Stimulated activated CD4-positive, alpha-beta T cell treated with anti-CD3 and anti-CD28 coated beads, Interleukin-4, amount 100 ng/mL, for 24 hours (primary cell): ENCODE data around the gene CEP63.
A peak's percentile ranks its signal among the peaks of the same experiment; 100 is the strongest.
"Not testable (repeated sequence)": the region's sequence is repeated elsewhere in the genome, so short reads cannot be mapped to it uniquely, and the experiment has no call there.

Experiments
- DNase-seq: peaks from one replicate; pipeline ENCODE4 v3.0.0-alpha.2; 2020

CEP63 gene

GRCh38 chr3:134590766-134591165 lies 104.9 kb downstream of the CEP63 start:
- no peak for DNase-seq

GRCh38 chr3:134592806-134593205 lies 106.9 kb downstream of the CEP63 start:
- no peak for DNase-seq

DNA sequence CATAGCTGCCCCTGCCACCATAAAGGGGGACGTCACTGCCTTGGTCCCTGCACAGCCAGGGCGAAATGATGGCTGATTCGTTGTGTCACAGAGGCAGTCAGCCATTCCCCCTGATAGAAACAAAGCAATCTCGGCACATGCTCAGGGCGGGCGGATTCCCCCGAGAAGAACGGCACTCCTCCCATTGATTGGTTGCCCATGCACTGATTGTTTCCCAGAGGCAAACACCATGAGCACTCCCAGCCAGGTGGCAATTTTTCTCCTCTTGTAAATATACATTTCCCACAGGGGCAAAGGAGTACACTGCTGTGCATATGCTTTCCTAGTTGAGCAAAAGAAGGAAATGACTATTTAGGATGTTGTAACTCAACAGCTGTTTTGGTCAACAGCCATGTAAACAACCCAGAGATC lies 108.5 kb downstream of the CEP63 start:
- DNase-seq, result no peak

- not testable (repeated sequence) for DNase-seq
Observed at GRCh38 chr3:134594986-134595385, 109.1 kb downstream of the CEP63 start.

- DNase-seq, result no peak
Observed at GRCh38 chr3:134597390-134597970, 111.6 kb downstream of the CEP63 start.

DNA sequence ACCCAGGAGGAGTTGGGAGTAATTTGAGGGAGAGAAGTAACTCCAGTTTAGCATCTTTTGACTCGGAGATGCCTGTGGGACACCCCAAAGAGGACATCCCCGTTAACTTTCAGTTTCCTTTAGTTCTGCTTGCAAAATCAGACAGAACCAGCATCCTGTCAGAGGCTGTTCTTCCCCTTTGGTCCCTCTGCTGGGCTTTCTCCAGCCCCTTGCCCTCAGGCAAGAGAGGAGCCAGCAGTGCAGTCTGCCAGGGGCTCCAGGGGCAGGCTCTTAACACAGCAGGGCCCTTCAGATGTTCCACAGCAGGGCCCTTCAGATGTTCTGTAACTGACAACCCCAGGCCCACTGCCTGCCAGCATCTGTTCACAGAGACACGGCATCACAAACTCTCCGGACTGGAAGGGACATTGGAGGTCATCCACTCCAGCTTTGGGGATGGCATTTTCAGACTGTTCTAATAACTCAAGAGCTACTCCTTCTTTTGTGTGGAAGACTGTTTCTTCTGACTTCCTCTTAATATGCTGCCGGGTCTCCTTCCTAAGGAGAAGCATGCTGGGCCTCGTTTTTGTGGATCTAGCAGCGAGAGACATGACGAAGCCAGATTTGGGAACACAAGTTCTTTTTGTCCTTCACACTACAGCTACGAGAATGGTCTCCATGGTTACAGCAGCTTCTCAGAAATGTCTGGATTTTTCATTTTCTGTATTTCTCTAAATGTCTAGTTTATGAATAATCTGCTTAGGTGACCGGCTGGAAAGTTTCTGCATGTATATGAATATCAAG lies 113.1 kb downstream of the CEP63 start:
- no peak for DNase-seq

- DNase-seq, result no peak
Observed at GRCh38 chr3:134600206-134600605, 114.3 kb downstream of the CEP63 start.

- peak; percentile 56 for DNase-seq
Observed at GRCh38 chr3:134600685-134601463, 115.0 kb downstream of the CEP63 start.

DNA sequence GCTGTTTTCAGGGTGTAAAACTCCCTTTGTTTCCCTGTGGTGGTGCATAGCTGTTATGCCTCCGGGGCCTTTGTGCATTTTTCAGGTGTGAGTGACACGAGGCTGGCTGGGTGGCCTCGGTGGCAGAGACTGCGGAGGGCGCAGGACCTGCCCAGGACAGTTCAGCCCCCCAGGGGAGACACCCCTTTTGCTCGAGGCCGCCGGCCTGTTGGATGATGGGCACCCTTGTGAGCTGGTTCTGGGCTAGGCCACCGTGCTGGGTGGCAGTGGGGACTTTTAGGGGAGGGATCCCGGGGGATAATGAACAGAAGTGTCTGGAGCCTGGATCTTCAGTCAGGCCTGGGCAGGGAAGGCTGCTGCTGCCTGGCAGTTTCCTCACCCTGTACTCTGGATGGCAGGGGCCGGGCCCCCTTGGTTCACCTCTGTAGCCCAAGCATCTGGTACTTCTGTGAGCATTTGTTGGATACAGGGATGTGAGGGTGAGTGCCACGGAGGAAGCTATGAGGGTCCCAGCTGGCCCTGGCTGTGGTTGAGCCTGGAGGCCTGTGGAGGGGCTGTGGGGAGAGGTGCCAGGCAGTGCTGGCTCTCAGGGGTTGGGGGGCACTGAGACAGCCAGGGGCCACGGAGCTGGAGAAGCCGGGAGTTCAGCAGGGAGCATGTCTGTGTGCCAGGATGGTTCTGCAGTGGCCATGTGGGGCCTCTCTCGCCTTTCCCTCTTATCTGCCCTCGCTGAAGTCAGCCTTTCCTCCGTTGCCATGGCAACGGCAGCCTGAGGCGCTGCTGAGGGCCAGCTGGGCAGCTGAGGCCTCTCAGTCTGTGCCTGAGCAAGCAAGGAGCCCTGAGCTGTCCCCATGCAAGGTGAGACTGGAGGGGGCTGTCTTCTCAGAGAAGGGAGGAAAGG lies 115.9 kb downstream of the CEP63 start:
- DNase-seq, result no peak

DNA sequence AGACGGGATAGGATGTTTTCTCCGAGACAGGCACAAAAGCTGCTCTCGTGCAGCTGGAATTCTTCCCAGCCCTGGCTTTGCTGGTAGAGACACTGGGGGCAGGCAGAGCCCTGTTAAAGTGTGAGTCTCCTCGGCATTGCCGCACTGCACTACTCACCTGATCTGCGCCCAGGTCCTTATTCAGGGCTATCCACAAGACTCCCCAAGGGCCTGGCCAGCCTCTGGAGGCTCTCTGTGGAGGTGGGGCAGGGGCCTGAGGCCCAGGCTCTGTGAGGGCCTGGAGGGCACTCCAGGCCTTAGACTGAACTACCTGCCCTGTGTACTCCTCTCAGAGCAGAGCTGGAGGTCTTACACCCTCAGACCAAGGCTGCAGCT lies 116.6 kb downstream of the CEP63 start:
- DNase-seq, result no peak

GRCh38 chr3:134603480-134603879 lies 117.6 kb downstream of the CEP63 start:
- no peak for DNase-seq

- DNase-seq, result no peak
Observed at GRCh38 chr3:134603956-134604355, 118.1 kb downstream of the CEP63 start.

DNA sequence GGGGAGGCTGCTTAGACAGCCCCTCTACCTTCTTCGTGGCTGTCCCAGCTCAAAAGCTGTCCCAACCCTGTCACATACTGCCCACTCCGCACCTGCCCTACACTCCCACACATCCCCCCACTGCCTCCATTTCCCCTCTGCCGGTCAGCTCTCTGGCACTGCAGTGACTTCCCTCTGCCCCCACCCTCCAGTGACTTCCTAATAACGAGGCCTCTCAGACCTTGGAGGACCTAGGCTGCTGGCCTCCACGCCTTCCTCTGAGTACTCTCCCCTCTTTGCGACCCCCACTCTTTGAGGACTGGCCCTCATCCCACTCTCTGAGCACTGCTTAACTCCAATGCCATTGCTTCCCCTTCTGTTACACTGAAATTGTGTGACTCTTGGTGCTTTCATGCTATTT lies 119.7 kb downstream of the CEP63 start:
- no peak for DNase-seq

GRCh38 chr3:134606033-134607025 lies 120.5 kb downstream of the CEP63 start:
- DNase-seq, result no peak

GRCh38 chr3:134607054-134608022 lies 121.5 kb downstream of the CEP63 start:
- no peak for DNase-seq

DNA sequence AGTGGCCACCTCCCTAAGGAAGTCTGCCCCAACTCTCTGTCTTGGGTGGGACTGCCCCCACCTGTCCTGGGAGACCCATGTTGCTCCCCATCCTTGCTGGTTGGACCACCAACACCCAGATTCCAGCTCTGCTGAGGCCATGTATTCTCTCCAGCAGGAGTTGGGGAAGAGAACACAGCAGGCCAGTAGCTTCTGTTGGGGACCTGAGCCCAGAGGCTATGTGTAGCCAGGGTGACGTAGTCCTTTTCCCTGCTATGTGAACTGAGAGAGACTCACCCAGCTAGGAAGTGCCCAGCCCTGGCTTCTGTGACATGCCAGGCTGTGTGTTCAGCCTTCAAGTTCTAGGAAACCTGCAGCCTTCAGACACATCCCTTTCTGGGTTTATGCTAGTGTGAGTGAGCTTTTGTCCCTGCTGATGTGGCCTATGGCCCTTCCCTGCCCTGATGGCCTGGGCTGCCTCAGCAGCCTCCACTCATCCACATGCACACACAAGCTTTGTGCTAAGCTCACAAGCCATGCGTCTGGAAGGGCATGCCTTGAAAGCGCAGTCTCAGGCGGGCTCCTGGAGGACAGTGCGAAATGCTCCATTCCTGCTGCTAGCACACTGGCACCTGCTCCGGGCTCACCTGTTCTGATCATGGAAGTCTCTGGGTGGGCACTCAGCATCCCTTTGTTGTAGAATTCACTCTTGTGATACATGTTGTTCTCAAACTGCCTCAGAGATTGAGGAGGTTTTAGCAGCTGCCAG lies 122.3 kb downstream of the CEP63 start:
- no peak for DNase-seq

DNA sequence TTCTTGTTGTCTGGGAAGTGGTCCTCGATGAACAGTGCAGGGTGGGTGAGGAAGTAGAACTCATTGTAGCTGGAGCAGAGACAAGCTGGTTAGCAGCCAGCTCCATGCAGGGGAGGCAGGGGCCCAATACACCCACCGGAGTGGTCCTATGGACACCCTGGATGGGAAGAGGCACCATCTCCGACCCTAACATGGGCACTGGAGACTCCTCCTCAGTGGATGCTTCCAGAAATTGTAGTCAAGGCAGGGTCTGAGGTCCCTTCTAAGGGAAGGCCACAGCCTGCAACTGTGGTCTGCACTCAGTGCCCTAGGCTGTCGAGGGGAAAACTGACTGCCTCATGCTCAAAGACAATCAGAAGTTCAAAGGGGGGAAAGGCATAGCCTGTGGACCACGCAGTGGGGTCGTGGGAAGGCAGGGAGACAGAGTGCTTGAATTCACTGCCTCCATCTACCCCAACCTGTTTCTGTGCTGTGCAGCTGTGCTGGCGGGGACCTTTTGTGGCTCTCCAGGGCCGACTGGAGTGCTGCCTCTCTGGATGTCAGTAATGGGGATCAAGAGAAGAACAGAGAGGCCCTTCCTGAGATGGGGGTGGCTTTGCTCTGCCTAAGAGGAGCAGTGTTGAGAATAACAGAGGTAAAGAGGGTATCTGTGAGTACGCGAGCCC lies 123.0 kb downstream of the CEP63 start:
- DNase-seq, result no peak

DNA sequence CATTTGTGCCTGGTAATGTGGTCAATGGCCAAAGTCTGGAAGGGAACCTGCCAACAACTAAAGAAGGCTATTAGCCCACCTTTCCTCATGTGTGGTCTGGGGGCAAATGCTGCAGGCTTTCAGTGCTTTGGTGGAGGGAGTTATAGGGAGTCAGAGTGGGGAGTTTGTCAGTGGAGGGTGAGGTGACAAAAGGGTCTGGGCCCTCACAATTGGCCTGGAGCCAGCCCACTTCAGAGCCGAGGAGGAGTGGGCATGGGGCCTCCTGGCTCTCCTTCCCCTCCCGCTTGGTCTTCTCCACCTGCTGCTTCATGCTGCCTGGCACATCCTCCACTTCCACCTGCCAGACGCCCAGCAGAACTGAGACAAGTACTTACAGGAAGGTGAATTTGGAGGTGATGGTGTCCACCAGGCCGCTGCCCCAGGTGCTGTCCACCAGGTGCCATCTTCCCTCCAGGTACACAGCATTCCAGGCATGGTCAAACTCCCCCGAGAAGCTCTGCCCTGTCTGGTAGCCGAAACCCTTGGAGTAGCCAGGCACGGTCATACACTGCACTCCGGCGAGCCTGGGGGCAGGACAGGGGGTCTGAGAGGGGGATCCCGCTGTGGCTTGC lies 124.1 kb downstream of the CEP63 start:
- no peak for DNase-seq
